ENCODE results near the gene TACC3. TPM values are rescaled to one million over a fixed set of nuclear protein-coding genes. Genes with fewer than 3 reads are reported as not detected.

The TACC3 gene
- total RNA-seq, 1 experiment from 2014 or later: 156 TPM

DNA sequence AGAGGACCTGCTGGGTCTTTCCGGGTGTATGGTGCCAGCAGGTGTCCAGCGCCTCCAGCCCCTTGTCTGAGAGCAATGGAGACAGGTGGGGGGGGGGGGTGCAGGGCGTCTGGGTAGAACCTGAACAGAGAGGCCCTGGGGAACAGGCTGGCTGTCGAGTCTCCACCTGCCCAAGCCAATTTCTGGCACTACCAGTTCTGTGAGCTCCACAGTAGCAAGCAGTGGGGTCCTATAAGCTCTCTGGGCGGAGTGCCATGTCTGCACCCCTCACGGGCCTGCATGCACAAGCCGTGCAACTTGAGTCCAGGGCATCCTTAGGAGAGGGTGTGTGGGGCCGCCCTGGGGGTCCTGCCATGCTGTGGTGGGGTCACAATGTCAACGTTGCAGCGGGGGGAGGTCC is 61.7 kb downstream of the TACC3 start:
- Mint-ChIP-seq H3K9me3 (no peaks in the 10 kb centered on the region), H3K4me3 (no peak overlapping the region), H3K27me3 (ENCODE audit: low read depth) (peaks cover 2% of the 10 kb centered on the region), H3K4me1 (peaks cover 13 to 21% of the 10 kb centered on the region in 2 experiments), H3K27ac (no peak overlapping the region), H3K36me3 (ENCODE audit: insufficient read depth in 1 of 3, low read depth in 3 of 3) (no peaks in the 10 kb centered on the region)
- DNase-seq: no peak
- no peak overlapping the region for H4K8ac ChIP-seq (replicated peaks; ENCODE audit: insufficient read length, low read depth, low read length)
- TF ChIP-seq, protein P1, sequence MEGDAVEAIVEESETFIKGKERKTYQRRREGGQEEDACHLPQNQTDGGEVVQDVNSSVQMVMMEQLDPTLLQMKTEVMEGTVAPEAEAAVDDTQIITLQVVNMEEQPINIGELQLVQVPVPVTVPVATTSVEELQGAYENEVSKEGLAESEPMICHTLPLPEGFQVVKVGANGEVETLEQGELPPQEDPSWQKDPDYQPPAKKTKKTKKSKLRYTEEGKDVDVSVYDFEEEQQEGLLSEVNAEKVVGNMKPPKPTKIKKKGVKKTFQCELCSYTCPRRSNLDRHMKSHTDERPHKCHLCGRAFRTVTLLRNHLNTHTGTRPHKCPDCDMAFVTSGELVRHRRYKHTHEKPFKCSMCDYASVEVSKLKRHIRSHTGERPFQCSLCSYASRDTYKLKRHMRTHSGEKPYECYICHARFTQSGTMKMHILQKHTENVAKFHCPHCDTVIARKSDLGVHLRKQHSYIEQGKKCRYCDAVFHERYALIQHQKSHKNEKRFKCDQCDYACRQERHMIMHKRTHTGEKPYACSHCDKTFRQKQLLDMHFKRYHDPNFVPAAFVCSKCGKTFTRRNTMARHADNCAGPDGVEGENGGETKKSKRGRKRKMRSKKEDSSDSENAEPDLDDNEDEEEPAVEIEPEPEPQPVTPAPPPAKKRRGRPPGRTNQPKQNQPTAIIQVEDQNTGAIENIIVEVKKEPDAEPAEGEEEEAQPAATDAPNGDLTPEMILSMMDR (conservative IDR thresholded peaks at IDR 0.05): no peak
- H2BK12ac ChIP-seq (ENCODE audit: insufficient read length, low read depth, low read length): no peak overlapping the region
- H2BK120ac ChIP-seq (ENCODE audit: low read depth, low read length, poor library complexity, severe bottlenecking): no peak overlapping the region
- H3K18ac ChIP-seq (ENCODE audit: insufficient read length, low read depth, low read length): no peak overlapping the region
- H2BK5ac ChIP-seq (ENCODE audit: insufficient read length, low read length): no peak overlapping the region
- H3K4me1 ChIP-seq (ENCODE audit: insufficient read depth, low read length): no peaks in the 10 kb centered on the region
- no peak overlapping the region for H3K56ac ChIP-seq (ENCODE audit: insufficient read length, low read depth, low read length)
- no peaks in the 10 kb centered on the region for H3K79me2 ChIP-seq (ENCODE audit: insufficient read depth, low read length)
- H3K4me2 ChIP-seq (ENCODE audit: insufficient read depth, insufficient read length, low read length): no peak overlapping the region
- no peak overlapping the region for H3K27ac ChIP-seq (ENCODE audit: insufficient read length, low read depth, low read length)
- H4K20me1 ChIP-seq (ENCODE audit: control insufficient read depth, insufficient read depth, insufficient read length): no peaks in the 10 kb centered on the region
- no peaks in the 10 kb centered on the region for H3K27me3 ChIP-seq (ENCODE audit: insufficient read depth, low read length)
- H3T11ph ChIP-seq (ENCODE audit: low read length): no peak overlapping the region
- H2BK20ac ChIP-seq (ENCODE audit: low read depth, low read length, poor library complexity, severe bottlenecking): no peak overlapping the region
- H2AK5ac ChIP-seq (ENCODE audit: insufficient read length, low read length): no peak overlapping the region
- WGBS (ENCODE audit: extremely low coverage, insufficient read length, low lambda C conversion rate): no CpG with 5 or more reads among the region's 10 CpGs
- no peaks in the 10 kb centered on the region for H3K9me3 ChIP-seq (ENCODE audit: control insufficient read depth, low read depth, low read length)
- no peak overlapping the region for H3K9ac ChIP-seq (ENCODE audit: extremely low read depth, insufficient read length, low read length)
- no peak overlapping the region for H2AFZ ChIP-seq (ENCODE audit: low read length)
- no peak overlapping the region for H3K4ac ChIP-seq (ENCODE audit: low read depth, low read length)
- H4K91ac ChIP-seq (ENCODE audit: insufficient read length, low read depth, low read length): no peak overlapping the region
- H3K79me1 ChIP-seq (ENCODE audit: insufficient read depth, low read depth, low read length, poor library complexity, severe bottlenecking): no peaks in the 10 kb centered on the region
- no peak overlapping the region for H2BK15ac ChIP-seq (ENCODE audit: low read depth, low read length)
- no peak overlapping the region for H4K5ac ChIP-seq (ENCODE audit: insufficient read length, low read depth, low read length)
- no peaks in the 10 kb centered on the region for H3K23me2 ChIP-seq (ENCODE audit: insufficient read length, low read depth, low read length, poor library complexity, severe bottlenecking)
- H3K23ac ChIP-seq (ENCODE audit: insufficient read length, low read depth, low read length): no peak overlapping the region
- no peak overlapping the region; the same call in 1 of the 2 replicates for H3K14ac ChIP-seq (ENCODE audit: insufficient read depth, low read length)
